Measurements from ENCODE around the gene PHF21B.
"Not testable (repeated sequence)": the region's sequence is repeated elsewhere in the genome, so short reads cannot be mapped to it uniquely, and the experiment has no call there.

PHF21B gene

DNA sequence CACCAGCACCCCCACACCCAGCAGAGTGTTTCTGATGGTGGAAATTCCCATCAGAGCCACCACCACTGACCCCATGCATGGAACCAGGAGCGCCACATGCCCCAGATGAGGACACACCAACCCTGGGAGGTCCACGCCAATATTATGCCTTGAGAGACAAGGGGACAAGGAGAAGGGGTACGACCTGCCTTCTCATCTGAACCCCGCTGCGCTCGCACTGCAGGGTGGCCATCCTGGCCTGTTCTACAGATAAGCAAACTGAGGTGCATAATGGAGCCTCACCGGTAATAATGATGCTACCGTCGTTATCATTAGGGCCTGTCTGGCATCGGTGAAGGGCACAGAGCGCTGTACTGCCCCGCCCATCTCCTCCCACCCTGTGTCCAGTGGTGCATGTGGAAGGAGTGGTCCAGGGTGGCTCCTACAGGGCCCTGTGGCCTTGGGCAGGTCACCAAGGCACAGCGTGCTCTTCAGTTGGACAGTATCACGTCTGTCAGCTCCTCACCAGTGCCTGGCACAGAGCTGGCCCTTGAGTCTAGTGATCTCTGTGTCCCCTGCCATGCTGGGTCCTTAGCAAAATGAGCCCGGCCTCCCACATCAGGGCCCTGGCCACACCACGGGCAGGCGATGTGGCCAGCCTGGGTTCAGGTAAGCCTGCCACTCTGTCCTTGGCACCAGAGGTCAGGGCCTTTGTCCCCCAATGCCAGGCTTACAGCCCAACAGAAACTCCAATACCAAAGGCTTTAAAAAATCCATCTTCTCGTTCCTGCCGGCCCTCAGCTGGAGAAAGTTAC lies 92.2 kb downstream of the PHF21B start:
- DNase-seq (ENCODE audit: low spot score): no peak

DNA sequence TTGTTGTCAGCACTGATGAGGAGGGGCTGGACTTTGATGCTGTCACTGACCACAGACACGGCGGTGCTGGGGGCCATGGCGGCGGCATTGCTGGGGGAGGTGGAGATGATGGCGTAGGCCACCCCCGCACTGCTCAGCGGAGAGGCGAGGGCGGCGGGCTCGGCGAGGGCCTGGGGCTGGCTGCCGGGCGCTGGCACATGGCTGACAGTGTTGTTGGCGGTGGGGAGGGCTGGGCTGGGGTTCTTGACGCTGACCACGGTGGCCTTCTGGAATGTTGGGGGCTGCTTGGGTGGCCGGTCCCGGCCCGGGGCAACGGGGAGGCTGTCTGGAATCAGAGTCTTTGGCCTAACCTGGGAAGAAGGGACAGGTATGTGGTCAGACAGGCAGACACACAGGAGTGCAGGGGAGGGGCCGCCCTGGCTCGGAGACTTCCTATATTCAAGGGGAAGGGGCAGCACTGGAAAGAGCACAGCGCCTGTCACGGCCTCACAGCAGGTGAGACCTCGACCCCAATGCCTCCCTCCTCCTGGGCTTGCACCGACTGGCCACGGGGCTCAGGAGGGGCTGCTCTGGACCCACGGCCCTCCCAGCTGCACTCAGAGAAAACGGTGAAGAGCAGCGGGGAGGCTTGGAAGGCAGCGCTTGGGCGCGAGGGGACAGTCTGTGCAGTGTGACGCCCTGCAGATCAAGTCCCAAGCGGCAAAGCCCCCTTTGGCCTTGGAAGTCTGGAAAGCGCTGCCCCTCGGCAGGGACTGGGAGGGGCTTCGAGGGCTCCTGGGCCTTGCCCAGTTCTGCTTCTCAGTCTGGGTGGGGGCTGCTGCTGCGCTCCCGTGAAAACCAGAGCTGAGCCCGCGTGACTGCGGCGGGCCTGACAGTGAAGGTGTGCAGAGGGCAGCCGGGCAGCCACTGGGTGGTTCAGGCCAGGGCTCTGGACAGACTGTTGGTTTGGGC lies 93.2 kb downstream of the PHF21B start:
- no peak for DNase-seq (ENCODE audit: low spot score)

DNA sequence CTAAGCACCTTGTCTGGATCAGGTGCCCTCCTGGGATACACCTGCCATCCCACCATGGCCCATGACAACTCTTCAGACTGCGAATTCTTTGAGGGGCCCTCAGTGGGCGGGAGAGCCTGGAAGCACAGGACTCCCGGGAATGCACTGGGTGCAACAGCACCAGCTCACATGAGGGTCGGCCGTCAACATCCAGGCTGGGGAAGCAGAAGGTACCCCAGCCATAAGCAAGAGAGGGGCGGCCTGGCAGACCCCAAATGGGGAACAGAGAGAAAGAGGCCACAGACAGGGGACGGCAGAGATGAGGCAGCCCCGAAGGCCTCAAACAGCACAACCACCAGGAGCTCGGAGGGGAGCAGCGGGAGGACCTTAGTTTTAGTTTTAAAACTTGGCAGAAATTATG lies 94.4 kb downstream of the PHF21B start:
- DNase-seq (ENCODE audit: low spot score): no peak

DNA sequence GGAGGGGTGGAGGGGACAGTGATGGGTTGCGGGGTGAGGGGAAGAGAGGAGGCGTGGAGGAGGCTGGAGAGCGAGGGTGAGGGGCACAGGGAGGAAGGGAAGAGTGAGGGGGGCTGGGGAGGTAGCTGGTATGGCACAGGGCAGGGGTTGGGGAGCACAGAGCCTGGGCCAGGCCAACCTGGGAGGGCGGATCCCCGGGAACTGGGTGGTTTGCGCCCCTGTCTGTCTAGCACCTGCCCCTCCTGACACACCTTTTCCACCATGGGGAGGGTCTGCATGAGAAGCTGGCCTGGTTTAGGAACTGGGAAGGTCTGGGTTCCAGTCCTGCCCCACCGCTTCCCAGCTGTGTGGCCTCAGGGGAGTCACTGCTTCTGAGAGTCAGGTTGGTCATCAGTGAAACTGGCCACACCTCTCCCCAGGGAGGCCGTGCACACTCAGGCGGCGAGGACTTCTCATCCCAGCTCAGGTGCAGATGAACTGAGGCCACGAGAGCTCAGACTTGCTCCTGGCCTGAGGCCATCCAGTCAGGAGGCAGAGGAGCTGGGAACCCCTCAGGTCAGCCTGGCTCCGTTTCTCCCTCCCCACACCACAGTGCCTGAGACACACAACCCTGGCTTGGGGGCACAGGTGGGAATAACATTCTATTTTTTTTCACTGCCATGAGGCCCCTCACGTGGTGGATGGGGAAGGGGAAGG lies 95.6 kb downstream of the PHF21B start:
- no peak for DNase-seq (ENCODE audit: low spot score)

DNA sequence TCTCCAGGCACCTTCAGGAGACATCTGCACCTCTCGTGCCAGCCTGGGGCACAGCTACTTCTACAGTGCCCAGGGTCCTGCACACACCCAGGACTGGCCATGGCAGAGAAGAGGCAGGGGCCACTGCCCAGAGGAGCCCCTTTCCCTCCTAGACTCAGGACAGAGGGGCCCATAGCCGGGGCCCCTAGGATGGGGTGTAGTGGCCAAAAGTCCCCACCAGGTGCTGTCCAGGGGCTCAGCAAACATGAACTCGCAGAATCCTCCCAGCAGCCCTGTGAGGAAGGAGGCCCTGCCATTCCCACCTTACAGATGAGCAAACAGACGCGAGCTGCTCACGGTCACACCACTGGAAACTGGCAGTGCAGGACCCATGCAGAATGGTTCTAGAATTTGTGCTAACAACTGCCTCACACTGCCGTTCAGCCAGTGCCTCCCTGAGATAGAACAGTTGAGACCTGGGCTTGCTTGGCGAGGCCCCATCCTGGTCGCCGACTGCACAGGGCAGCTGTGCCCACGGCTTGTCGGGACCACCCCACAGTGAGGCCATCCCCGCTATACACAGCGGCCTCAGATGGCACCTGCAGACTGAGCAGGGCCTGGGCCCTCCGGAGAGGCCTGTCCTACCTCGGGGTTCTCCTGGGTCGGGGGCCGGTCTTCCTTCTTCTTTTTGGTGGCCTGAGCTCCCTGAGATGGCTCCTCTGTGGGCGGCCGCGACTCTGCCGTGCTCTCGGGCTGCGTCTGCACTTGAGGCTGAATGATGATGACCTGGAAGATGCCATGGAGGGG lies 96.4 kb downstream of the PHF21B start:
- DNase-seq (ENCODE audit: low spot score): no peak

DNA sequence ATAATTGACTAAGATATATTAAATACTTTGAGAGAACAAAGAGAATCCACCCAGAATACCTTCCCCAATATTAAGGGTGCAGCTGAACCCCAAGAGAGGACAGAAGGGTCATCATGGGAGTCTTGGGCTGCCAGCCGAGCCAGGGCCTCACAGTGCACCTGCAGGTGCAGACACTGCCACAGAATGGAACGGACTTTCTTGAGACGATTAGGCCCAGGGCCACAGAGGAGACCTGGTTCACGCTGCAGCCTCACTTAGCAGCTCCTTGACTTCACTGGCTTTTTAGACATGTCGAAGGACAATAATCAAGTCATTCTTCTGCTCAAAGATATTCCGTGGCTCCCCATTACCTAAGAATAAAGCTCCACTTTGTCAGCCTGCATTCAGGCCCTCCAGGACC lies 100.6 kb downstream of the PHF21B start:
- DNase-seq (ENCODE audit: low spot score): no peak

DNA sequence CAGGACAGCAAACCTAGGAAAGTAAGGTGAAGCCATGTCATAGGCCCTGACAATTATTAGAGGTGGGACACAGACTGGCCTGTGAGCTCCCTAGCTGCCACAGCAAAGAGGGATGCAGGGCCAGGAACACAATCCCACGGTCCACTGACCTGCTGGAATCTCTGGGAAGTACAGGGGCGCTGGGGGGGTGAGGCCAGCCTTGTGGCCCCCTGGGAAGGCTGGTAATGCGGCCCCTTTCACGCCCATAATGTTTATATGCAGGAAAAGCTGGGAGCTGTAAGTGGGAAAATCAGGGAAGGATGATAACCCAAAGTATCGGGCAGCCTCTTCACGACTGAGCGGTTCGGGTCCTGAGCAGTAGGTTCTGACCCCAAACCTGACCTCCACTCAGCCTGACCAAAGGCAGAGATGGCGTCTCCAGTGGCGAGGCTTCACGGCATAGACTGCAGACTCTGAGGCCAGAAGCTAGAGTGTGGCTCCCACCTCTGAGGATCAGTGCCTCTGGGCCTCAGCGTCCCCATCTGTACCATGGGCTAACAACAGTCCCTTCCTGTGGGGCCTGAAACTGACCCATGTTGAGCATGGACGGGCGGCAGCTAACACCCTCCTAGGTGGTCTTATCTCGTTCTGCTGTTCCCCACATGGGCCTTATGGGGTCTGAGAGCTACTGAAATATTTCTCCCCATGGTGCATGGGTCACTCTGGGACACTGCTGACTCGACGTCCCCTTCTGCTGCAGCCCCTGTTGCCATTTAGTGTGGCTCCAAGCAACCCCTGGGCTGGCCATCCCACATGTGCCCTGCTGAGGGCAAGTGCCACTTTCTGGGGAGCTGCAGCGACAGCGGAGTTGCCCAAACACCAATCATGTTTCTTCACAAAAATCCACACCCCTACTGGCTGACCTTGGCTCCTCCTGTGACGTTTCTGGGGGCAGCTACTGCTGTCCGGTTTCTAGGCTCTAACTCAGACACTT lies 101.8 kb downstream of the PHF21B start:
- DNase-seq (ENCODE audit: low spot score): no peak

DNA sequence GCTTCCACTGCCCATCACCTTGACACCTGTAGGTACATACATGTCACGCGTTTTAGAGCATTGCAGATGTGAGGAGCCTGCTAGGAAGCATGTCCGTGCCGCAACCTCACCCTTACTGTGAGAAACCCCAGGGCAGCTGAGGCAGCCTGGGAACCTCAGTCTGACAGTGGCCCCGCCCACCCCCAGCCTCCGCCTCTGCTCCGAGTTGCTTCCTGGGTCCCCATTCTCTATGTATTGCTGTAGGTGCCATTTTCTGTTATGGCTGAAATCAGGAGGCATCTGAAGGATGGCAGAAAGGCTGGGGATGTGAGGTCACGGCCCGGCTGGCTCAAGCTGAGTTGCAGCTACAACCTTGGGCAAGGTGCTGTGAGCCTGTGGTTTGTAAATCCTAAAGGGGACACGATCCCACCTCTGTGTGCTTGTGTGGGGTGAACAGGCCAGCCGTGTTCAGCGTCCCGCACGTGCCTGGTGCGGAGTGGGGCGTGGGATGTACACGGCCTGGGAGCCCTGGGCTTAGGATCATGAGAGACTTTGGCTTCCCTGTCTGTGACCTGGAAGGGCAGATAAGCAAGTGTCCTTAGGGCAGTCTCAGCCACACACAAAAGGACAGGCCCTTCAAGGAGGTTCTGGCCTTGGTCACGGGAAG lies 102.7 kb downstream of the PHF21B start:
- no peak for DNase-seq (ENCODE audit: low spot score)

DNA sequence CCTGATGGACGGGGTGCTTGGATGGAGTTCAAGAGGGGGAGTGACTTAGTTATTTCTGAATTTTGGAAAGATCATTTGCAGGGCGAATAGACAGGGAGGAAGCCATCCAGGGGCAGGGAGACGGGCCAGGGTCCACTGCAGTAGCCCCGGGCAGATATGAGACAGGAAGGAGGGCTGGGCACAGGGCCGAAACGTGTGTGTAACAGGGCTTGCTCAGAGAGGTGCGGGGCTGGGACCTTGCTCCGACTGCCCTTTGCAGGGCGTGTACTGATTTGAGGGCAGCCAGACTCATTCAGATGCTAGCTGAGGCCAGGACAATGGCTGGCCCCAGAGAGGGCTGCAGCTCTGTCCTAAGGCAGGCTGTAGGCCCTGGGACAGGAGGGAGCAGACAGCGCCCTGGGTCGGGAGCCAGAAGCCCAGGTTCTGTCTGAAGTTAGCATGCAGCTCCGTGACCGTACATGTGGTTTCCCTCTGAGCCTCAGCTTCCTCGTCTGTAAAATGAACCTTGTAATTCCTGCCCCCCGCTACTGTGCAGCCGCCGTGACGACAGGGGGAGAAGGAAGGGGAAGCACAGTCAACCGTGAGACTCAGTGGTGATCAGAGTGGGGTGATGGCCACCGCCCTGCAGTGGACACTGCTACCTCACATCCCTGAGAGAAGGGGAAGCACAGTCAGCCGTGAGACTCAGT lies 103.4 kb downstream of the PHF21B start:
- DNase-seq (ENCODE audit: low spot score): no peak

DNA sequence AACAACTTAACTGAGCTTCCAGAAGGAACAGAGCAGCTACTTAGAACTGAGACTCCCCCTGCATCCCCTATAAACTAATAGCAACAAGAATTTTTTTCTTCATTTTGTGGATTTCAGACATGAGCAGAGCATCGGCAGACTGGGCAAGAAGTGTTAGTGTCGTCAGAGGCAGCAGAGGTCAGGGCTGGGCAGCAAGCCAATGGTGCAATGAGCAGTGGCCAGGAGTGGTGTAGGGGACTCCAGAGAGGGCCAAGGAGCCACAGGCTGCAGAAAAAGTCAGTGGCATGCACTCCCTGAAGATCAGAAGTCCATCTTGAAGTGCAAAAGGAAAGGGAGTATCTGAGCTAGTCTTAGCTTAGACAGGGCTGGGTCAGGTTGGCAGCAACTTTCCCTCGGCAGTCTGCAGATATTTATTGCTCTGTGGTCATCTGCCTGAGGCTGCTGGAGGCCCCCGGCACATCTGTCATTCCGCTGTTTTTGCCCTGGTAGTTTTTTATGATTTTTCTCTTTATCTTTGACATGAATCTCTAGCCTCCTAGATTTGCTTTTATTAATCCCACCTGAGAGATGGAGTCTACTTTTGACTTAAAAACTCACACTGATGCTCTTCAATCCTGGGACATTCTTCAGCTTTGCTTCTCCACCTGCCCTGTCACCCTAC lies 105.2 kb downstream of the PHF21B start:
- DNase-seq (ENCODE audit: low spot score): not testable (repeated sequence)

DNA sequence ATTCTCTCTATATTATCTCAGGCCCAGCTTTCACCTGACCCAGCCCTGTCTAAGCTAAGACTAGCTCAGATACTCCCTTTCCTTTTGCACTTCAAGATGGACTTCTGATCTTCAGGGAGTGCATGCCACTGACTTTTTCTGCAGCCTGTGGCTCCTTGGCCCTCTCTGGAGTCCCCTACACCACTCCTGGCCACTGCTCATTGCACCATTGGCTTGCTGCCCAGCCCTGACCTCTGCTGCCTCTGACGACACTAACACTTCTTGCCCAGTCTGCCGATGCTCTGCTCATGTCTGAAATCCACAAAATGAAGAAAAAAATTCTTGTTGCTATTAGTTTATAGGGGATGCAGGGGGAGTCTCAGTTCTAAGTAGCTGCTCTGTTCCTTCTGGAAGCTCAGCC lies 106.6 kb downstream of the PHF21B start:
- not testable (repeated sequence) for DNase-seq (ENCODE audit: low spot score)

DNA sequence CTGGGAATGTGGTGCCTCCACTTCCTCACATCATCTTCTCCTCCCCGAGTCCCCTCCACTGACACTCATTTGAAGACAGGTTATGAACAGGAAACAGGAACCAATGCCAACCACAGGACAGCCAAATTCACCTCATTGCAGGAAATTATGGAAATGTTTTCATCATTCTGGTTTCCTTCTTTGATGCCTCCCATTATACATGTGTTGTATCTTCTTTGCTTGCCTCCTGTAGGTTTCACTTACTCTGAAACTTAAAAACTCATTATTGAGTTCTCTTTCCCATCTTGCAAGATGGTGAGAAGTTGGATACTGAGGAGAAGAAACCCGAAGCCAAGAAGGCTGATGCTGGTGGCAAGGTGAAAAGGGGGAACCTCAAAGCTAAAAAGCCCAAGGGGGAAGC lies 108.5 kb downstream of the PHF21B start:
- no peak for DNase-seq (ENCODE audit: low spot score)

DNA sequence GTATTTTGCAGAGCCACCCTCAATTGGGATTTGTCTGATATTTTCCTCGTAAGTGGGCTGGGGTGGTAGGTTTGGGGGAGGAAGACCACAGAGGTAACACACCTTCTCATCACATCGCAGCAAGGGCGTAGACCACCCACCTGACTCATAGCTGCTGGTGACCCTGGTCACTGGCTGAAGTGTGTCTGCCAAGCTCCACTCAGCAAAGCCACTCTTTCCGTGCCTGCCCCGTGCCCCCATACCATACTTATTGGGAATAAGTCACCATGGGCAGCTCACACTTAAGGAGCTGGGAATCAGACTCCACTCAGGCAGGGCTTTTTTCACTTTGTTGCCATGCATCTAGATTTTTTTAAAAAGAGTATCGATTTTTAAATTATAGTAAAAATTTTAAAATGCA lies 111.6 kb downstream of the PHF21B start:
- DNase-seq (ENCODE audit: low spot score): no peak

DNA sequence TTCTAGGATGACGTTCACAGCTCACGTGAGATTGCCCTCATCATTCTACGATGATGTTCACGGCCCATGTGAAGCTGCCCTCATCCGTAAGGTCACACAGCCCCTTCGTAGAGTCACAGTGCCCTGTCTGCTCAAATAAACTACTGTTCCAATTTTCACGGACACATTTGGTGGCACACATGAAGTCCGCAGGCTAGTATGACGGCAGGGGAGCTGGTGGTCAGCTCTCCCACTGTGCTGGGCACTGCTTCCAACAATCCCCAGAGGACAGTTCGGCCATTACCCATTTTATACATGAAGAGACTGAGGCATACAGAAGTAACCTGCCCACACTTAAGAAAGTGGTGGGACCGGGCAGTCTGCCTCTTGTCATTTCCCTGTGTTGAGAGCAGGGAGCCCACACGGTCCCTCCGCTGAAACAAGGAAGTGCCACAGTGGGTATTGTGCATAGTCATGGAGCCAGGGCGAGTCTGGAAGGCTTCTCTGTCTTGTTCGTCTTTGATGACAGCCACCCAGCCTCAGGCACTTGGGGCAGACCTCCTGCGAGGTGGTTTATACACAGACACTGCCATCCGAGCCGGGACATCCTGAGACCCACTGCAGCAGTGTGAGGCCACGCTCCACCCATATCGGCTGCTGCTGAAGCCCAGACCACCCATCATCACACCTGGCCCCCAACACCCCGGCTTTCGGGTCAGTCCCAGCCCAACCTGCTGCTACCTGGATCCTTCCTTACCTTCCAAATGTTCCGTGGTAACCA lies 114.3 kb downstream of the PHF21B start:
- no peak for DNase-seq (ENCODE audit: low spot score)

DNA sequence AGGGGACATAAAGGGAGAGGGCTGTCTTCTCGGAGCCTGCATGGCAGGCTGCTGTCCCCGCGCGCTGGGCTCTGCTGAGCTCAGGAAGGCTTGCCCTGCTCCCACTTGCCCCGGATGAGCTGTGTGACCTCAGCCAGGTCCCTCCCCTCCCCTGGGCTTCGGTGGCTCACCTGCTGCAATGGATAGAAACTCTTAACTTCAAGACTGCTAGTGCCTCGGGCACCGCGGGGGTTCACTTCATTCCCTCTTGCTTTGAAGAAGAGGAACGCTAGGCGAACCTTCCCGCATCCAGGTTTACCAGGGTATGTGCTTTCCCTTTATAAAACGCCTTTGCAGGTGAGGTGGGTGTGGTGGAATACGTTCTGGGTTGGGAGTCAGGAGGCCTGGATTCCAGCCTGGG lies 115.0 kb downstream of the PHF21B start:
- no peak for DNase-seq (ENCODE audit: low spot score)

DNA sequence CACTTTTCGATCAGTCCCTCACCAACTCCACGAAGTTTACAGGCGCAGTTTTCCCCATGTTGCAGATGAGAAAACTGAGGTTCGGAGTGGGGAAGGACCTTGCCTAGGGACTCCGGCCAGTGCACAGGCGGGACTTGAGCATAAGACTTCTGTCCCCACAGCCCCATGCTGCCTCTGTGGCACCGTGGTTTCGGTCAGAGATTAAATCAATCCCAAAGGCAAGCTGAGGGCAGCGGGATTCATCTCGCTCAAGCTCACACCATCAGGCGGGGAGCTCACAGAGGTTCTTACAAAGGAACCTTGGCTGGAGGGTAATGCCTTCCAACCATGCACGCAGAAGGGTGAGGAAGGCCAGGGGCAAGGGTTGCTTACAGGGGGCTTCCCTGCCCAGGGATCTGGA lies 115.5 kb downstream of the PHF21B start:
- DNase-seq (ENCODE audit: low spot score): no peak

DNA sequence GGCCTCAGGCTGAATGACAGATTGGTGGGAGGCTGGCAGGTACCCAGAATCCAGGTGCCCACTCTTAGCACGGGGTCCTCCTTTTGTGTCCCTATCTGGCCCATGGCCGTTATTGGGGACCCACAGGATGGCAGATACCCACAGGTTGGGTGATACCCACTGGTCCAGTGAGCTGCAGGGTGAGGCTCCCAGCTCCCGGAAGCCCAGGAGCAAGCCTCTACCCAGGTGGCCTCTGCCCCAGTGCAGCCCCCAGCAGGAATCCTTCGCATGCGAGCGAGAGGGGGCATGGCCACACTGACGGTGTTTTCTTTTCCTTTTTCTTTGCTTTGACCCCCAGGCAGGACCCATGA lies 116.1 kb downstream of the PHF21B start:
- no peak for DNase-seq (ENCODE audit: low spot score)

All from NAMALWA (cell line).